Subcutaneous adipose tissue (tissue), 4 donors: ENCODE results near the gene RND1. TPM values are rescaled to one million over a fixed set of nuclear protein-coding genes. Genes with fewer than 3 reads are reported as not detected.

Experiments used
- total RNA-seq, 4 donors: library from RNA; depleted of rRNA; stranded (reverse); fragments of >200 nt; gene quantifications; one replicate each; pipeline ENCODE4 v1.1.0, GENCODE V29; 2016
- TF ChIP-seq, protein P1 (sequence below): fragments of 450-650 bp; IDR thresholded peaks from one replicate; pipeline ENCODE4 v1.5.1; 2016; ENCODE audit warnings: low read depth, mild to moderate bottlenecking, control low read depth, antibody characterized with exemption, moderate library complexity

RND1 gene
- total RNA-seq, 4 donors from 2014 or later, result 0.17 to 2.6 (median 0.98) TPM; not detected in 1

DNA sequence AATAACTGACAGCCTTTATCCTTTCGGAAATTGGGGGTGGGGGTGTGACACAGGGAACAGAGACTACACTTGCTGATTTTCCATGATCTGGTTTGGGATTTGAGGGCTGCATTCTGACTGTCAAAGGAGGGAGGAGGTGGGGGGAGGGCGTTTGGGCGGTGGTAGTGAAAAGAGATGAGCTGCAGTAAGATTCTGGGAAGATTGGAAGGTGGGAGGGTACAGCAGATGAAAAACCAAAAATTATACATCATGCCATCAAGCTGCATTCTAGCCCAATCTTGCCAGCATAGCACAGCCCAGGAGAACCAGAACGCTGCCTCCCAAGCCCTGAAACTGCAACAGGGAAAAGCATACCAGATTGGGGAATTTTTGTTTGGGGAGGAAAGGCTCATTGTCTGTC is 2.4 kb downstream of the RND1 start:
- TF ChIP-seq, protein P1, sequence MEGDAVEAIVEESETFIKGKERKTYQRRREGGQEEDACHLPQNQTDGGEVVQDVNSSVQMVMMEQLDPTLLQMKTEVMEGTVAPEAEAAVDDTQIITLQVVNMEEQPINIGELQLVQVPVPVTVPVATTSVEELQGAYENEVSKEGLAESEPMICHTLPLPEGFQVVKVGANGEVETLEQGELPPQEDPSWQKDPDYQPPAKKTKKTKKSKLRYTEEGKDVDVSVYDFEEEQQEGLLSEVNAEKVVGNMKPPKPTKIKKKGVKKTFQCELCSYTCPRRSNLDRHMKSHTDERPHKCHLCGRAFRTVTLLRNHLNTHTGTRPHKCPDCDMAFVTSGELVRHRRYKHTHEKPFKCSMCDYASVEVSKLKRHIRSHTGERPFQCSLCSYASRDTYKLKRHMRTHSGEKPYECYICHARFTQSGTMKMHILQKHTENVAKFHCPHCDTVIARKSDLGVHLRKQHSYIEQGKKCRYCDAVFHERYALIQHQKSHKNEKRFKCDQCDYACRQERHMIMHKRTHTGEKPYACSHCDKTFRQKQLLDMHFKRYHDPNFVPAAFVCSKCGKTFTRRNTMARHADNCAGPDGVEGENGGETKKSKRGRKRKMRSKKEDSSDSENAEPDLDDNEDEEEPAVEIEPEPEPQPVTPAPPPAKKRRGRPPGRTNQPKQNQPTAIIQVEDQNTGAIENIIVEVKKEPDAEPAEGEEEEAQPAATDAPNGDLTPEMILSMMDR, result no peak

DNA sequence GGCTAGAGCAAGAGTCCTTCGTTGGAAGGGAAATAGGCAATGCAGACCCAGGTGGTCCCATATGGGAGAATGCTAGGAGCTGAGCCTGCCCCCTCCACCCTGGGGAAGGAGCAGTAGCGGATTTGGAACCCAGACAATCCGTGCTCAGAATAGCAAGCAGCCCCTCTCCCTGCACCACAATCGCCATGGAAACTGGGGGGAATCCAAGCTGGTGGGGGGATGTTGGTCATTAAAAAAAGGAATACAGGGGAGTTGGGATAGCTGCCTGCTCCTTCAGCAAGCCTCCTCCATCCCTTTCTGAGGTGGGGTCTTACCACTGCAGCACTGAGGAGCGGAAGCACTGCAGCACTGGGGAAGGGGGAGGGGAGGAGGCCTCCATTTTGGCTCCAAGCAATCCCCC is 2.9 kb downstream of the RND1 start:
- TF ChIP-seq, protein P1, result no peak

DNA sequence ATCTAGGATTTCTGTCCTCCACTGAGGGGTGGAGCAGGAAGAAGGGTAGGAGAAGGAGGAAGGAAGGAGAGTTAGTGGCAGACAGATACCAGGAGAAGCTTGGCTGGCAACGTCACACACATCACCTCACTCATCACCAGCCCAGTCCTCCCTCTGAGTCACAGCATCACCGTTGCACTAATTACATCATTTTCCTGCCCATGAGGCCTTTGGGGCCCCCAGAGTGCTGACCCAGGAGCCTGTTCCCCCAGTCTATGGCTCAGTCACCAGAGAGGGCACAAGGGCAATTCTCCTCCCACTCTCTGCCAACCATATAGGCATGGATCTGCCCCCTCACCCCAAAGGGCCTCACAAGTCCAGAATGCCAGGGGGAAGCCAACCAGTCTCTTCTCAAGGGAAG is 4.6 kb downstream of the RND1 start:
- TF ChIP-seq, protein P1, result no peak

DNA sequence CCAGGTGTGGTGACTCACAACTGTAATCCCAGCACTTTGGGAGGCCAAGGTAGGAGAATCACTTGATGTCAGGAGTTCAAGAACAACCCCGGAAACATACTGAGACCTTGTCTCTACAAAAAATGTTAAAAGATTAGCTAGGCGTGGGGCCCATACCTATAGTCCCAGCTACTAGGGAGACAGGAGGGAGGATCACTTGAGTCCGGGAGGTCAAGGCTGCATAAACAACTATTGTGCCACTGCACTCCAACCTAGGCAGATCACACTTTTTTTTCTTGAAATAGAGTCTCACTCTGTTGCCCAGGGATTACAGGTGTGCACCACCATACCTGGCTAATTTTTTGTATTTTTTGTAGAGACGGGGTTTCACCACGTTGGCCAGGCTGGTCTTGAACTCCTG is 6.1 kb downstream of the RND1 start:
- TF ChIP-seq, protein P1, result no peak

DNA sequence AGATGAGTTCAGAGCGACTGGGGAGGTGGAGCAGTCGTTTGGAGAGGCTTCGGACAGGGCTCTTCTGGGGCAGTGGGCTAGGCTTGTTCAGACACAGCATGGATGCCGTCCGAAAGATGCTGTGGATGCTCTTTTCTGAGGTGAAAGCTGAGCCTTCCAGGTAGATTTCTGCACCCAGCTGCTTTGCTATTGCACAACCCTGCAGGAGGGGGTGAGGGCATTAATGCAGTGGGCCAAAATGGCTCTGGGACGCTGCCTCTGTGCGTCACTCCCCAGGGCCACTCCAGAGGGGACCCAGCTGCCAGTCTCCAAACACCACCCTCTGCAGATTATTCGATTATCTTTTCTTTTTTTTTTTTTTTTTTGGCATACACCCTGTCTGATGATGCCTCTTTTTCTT is 7.6 kb downstream of the RND1 start:
- TF ChIP-seq, protein P1, result no peak

DNA sequence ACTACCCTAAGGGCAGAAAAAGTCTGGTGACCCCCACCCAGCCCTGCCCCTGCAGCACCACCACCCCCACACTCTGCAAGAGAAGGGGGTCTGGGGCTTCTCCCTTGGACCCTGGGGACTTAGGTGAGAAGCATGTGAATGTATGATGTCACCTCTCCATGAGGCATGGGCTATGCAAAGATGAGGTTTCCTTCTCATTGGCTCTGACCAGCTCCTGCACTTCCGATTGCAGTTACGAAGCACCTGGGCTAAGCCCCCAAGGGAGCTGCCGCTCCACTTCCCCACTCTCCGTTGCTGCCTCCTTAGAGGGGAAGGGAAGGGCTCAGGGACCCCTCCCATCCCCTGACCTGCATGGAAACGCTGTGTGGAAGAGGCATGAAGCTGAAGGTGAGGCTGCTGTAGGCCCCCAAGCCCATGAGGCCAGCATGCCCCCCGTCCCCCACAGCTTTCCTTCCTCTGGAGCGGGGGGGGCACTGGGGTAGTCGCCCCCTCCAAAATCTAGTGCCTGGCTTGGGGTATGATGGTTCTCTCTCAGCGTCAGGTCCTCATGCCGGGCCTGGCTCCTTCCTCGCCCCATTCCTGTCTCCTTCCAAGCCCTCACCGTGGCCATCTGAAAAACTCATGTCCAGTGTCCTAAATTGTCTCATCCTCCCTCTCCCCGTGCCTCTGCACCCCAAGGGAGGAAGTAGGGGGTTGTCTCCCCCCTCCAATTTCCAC is 8.2 kb downstream of the RND1 start:
- TF ChIP-seq, protein P1, result no peak

DNA sequence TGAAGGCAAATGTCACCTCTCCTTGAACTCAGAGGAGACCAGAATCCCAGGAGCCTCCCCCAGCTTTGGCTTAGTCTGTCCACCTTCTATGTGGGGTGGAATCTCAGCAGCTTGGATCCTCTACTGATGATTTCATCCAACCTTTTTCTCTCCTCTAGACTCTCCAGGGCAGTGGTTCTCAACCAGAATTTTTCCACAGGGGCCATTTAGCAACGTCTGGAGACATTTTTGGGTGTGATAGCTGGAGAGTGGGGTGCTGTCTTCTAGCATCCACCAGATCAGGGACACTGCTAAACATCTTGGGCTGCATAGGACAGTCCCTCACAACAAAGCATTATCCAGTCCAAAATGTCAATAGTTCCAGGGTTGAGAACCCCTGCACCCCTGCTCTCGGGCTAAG is 9.3 kb downstream of the RND1 start:
- TF ChIP-seq, protein P1, result no peak
